Central memory CD8-positive, alpha-beta T cell (primary cell): ENCODE measurements around the gene CACNA2D1.

Source experiments
- ATAC-seq: fragments of 150-1000 bp; cut with Tn5 transposase; replicated peaks from 2 replicates; pipeline ENCODE4 v1.10.0; 2022; ENCODE audit warnings: mild to moderate bottlenecking, moderate FRiP score, moderate number of reproducible peaks; ENCODE audit not compliant: poor library complexity, severe bottlenecking; ENCODE audit errors: extremely low read depth
- DNase-seq, 2 donors: peaks; one replicate each; pipeline ENCODE4 v3.0.0; 2021; ENCODE audit warnings: low spot score in 2 of 2
- H3K27ac Mint-ChIP-seq: one replicate; pipeline ENCODE4 v1.8.0; 2022; ENCODE audit warnings: low read depth, mild to moderate bottlenecking, moderate library complexity, mixed read lengths
- H3K27me3 Mint-ChIP-seq: one replicate; pipeline ENCODE4 v1.8.0; 2022; ENCODE audit warnings: mixed read lengths
- H3K36me3 Mint-ChIP-seq: one replicate; pipeline ENCODE4 v1.8.0; 2022; ENCODE audit warnings: mild to moderate bottlenecking, moderate library complexity, mixed read lengths; ENCODE audit not compliant: insufficient read depth
- H3K4me1 Mint-ChIP-seq: one replicate; pipeline ENCODE4 v1.8.0; 2022; ENCODE audit warnings: mixed read lengths
- H3K4me3 Mint-ChIP-seq: one replicate; pipeline ENCODE4 v1.8.0; 2022; ENCODE audit warnings: mild to moderate bottlenecking, moderate library complexity, mixed read lengths
- H3K9me3 Mint-ChIP-seq: one replicate; pipeline ENCODE4 v1.8.0; 2022; ENCODE audit warnings: mixed read lengths

CACNA2D1 gene

GRCh38 chr7:82348251-82348650 lies 95.3 kb downstream of the CACNA2D1 start:
- Mint-ChIP-seq H3K27me3 (no peaks in the 10 kb centered on the region), H3K36me3 (no peaks in the 10 kb centered on the region), H3K9me3 (peaks cover 1% of the 10 kb centered on the region), H3K27ac (no peak overlapping the region), H3K4me3 (no peak overlapping the region), H3K4me1 (no peaks in the 10 kb centered on the region)
- ATAC-seq (no peak), DNase-seq (no peak)

- Mint-ChIP-seq H3K36me3 (no peaks in the 10 kb centered on the region), H3K4me3 (no peak overlapping the region), H3K4me1 (no peaks in the 10 kb centered on the region), H3K27me3 (no peaks in the 10 kb centered on the region), H3K9me3 (peaks cover 4% of the 10 kb centered on the region), H3K27ac (no peak overlapping the region)
- ATAC-seq (no peak), DNase-seq (no peak)
Observed at GRCh38 chr7:82347808-82348207, 95.8 kb downstream of the CACNA2D1 start.

- Mint-ChIP-seq H3K4me1 (no peaks in the 10 kb centered on the region), H3K27ac (no peak overlapping the region), H3K4me3 (no peak overlapping the region), H3K27me3 (no peaks in the 10 kb centered on the region), H3K9me3 (peaks cover 4% of the 10 kb centered on the region), H3K36me3 (no peaks in the 10 kb centered on the region)
- ATAC-seq = no peak
- no peak for DNase-seq
Observed at GRCh38 chr7:82345886-82346285, 97.7 kb downstream of the CACNA2D1 start.

- Mint-ChIP-seq H3K9me3 (peaks cover 11% of the 10 kb centered on the region), H3K36me3 (no peaks in the 10 kb centered on the region), H3K27me3 (no peaks in the 10 kb centered on the region)
Observed at GRCh38 chr7:82343716-82344115, 99.9 kb downstream of the CACNA2D1 start.

GRCh38 chr7:82339958-82340357 lies 103.6 kb downstream of the CACNA2D1 start:
- Mint-ChIP-seq H3K27me3 (no peaks in the 10 kb centered on the region), H3K27ac (no peak overlapping the region), H3K36me3 (no peaks in the 10 kb centered on the region), H3K4me3 (no peak overlapping the region), H3K4me1 (no peaks in the 10 kb centered on the region), H3K9me3 (peaks cover 17% of the 10 kb centered on the region)
- ATAC-seq (no peak), DNase-seq (no peak)

More at GRCh38 chr7:82343716-82344115, 99.9 kb downstream of the CACNA2D1 start:
- Mint-ChIP-seq H3K4me3 (no peak overlapping the region), H3K4me1 (no peaks in the 10 kb centered on the region), H3K27ac (no peak overlapping the region)
- ATAC-seq (no peak), DNase-seq (no peak)

GRCh38 chr7:82335927-82336326 lies 107.7 kb downstream of the CACNA2D1 start:
- H3K27ac Mint-ChIP-seq = no peak overlapping the region
- no peak for DNase-seq
- no peaks in the 10 kb centered on the region for H3K36me3 Mint-ChIP-seq
- H3K9me3 Mint-ChIP-seq = peaks cover 18% of the 10 kb centered on the region
- ATAC-seq = no peak
- no peaks in the 10 kb centered on the region for H3K27me3 Mint-ChIP-seq
- no peak overlapping the region for H3K4me3 Mint-ChIP-seq
- no peaks in the 10 kb centered on the region for H3K4me1 Mint-ChIP-seq

DNA sequence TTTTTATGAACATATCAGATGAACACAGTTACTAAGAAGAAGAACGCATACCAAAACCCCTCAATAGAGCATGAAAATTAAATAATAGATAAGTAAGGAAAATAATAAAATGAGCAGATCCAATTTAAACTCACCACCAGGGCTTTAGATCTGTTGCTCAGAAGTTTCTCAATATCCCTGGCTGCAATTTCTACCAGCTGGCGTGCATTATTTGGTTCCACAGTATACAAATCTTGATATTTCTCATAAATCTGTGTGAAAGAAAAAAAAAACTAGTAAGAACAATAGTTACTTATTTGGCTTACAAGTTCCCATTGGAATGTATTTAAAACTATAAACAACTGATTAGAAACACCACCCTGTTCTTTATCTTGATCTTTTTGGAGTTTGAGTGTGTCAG lies 108.6 kb downstream of the CACNA2D1 start:
- Mint-ChIP-seq H3K4me1 (no peaks in the 10 kb centered on the region), H3K27me3 (no peaks in the 10 kb centered on the region), H3K9me3 (peaks cover 18% of the 10 kb centered on the region), H3K4me3 (no peak overlapping the region), H3K36me3 (no peaks in the 10 kb centered on the region), H3K27ac (no peak overlapping the region)
- ATAC-seq (no peak), DNase-seq (no peak)

- ATAC-seq = no peak
- no peaks in the 10 kb centered on the region for H3K36me3 Mint-ChIP-seq
- H3K27ac Mint-ChIP-seq = no peak overlapping the region
Observed at GRCh38 chr7:82331234-82331633, 112.3 kb downstream of the CACNA2D1 start.

DNA sequence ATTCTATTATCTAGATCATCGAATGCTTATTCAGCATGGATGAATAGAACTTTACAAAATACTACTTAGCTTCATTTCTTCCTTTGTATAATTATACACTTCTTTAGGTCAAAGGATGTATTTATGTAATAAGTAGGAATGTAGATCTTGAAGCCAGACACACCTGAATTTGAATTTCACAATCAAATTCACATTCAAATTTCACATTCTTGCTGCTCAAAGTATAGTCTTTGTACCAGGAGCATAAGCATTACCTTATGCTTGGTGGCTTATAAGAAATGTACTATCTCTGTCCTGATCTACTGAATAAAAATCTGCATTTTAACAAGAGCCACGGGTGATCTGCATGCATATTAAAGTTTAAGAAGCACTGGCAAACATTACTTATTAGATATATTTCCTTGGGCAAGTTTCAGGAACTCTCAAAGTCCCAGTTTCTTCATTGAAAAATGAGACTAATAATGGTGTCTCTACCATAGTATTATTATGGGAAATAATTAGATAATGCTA lies 112.8 kb downstream of the CACNA2D1 start:
- H3K4me1 Mint-ChIP-seq = no peaks in the 10 kb centered on the region
- H3K27ac Mint-ChIP-seq = no peak overlapping the region
- peaks cover 11% of the 10 kb centered on the region for H3K9me3 Mint-ChIP-seq
- DNase-seq = no peak
- H3K27me3 Mint-ChIP-seq = no peaks in the 10 kb centered on the region
- no peaks in the 10 kb centered on the region for H3K36me3 Mint-ChIP-seq
- no peak for ATAC-seq
- no peak overlapping the region for H3K4me3 Mint-ChIP-seq

More at GRCh38 chr7:82331234-82331633, 112.3 kb downstream of the CACNA2D1 start:
- peaks cover 11% of the 10 kb centered on the region for H3K9me3 Mint-ChIP-seq
- no peak overlapping the region for H3K4me3 Mint-ChIP-seq
- H3K27me3 Mint-ChIP-seq = no peaks in the 10 kb centered on the region
- H3K4me1 Mint-ChIP-seq = no peaks in the 10 kb centered on the region
- no peak for DNase-seq

GRCh38 chr7:82327898-82328297 lies 115.7 kb downstream of the CACNA2D1 start:
- Mint-ChIP-seq H3K27me3 (no peaks in the 10 kb centered on the region), H3K4me1 (no peaks in the 10 kb centered on the region), H3K4me3 (no peak overlapping the region), H3K36me3 (no peaks in the 10 kb centered on the region), H3K27ac (no peak overlapping the region), H3K9me3 (peaks cover 9% of the 10 kb centered on the region)
- DNase-seq = no peak
- ATAC-seq = no peak

DNA sequence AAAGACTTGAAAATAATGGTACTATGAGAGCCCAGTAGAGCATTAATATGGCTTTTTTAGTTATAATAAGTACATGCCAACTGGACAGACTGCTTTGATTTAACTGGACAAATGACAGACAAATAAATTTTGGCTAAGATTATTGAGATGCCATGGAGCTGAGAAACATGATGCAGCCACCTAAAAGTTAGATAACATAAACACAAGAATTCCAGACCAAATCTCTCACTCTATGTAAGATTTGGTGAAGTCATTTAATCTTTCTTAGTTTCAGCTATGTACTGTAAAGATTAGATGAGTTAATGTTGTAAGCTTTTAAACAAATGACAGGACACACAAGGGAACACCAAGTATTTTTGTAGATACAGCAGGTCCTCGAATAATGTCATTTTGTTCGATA lies 118.2 kb downstream of the CACNA2D1 start:
- Mint-ChIP-seq H3K4me3 (no peak overlapping the region), H3K27me3 (no peaks in the 10 kb centered on the region), H3K4me1 (no peaks in the 10 kb centered on the region), H3K9me3 (peaks cover 13% of the 10 kb centered on the region), H3K27ac (no peak overlapping the region), H3K36me3 (no peaks in the 10 kb centered on the region)
- no peak for ATAC-seq
- DNase-seq = no peak

DNA sequence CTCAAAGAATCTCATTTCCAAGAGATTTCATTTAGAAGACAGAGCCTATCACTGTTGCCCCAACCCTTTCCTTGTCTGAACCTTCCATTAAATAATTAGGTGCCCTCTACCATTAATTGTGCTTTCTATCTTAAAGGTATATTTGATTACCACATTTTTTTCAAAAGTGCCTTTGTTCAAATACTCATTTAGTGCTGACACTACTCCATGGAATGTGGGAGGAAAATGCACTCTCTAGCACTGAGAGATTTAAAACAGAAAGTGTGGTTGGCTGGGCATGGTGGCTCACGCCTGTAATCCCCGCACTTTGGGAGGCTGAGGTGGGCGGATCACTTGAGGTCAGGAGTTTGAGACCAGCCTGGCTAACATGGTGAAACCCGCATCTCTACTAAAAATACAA lies 119.8 kb downstream of the CACNA2D1 start:
- Mint-ChIP-seq H3K27me3 (no peaks in the 10 kb centered on the region), H3K4me1 (no peaks in the 10 kb centered on the region), H3K4me3 (no peak overlapping the region), H3K36me3 (no peaks in the 10 kb centered on the region), H3K27ac (no peak overlapping the region), H3K9me3 (peaks cover 18% of the 10 kb centered on the region)
- DNase-seq = no peak
- ATAC-seq = no peak

GRCh38 chr7:82319674-82320118 lies 123.9 kb downstream of the CACNA2D1 start:
- no peak for DNase-seq
- no peak for ATAC-seq
- Mint-ChIP-seq H3K4me1 (no peaks in the 10 kb centered on the region), H3K4me3 (no peak overlapping the region), H3K27ac (no peak overlapping the region), H3K9me3 (peaks cover 19% of the 10 kb centered on the region), H3K27me3 (no peaks in the 10 kb centered on the region), H3K36me3 (no peaks in the 10 kb centered on the region)

DNA sequence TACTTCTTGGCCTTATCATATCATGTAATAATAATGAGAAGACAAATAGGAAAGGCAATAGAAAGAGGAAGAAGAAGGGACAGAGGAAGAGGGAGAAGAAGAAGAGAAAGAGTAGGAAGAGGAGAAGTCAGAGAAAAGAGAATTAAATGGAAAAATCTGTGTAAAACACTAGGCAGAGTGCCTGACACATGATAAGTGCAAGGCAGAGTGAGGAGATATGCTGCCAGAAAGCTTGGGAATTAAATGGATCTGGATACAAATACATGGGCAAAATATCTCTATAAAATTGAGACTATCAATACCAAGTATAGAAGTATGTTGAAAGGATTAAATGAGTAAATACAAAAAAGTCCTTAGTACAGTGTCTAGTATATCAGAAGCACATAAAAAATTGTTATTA lies 124.8 kb downstream of the CACNA2D1 start:
- Mint-ChIP-seq H3K36me3 (no peaks in the 10 kb centered on the region), H3K27me3 (no peaks in the 10 kb centered on the region), H3K27ac (no peak overlapping the region), H3K4me3 (no peak overlapping the region), H3K9me3 (peaks cover 18% of the 10 kb centered on the region), H3K4me1 (no peaks in the 10 kb centered on the region)
- DNase-seq (no peak), ATAC-seq (no peak)
